CD4-positive, CD25-positive, alpha-beta regulatory T cell (primary cell): ENCODE results near the gene ZNF786. TPM values are rescaled to one million over a fixed set of nuclear protein-coding genes. Genes with fewer than 3 reads are reported as not detected.

Source experiments
- ATAC-seq, 2 donors: fragments of 150-1000 bp; cut with Tn5 transposase; one replicate each; pipeline ENCODE4 v1.10.0; 2021; ENCODE audit warnings: low read depth in 2 of 2, moderate number of reproducible peaks in 2 of 2, moderate library complexity in 1 of 2
- DNase-seq, 3 donors: peaks; one replicate each; pipeline versions ENCODE4 v3.0.0 to v3.0.0-alpha.2; 2012 to 2022; ENCODE audit warnings: mixed read lengths in 1 of 3
- H3K27ac ChIP-seq: one replicate; pipeline ENCODE4 v1.7.0; 2013; ENCODE audit warnings: mild to moderate bottlenecking, low read length; ENCODE audit not compliant: insufficient read depth, poor library complexity, severe bottlenecking
- H3K27me3 ChIP-seq: one replicate; pipeline ENCODE4 v1.7.0; 2013; ENCODE audit warnings: low read length; ENCODE audit not compliant: control insufficient read depth, insufficient read depth
- H3K36me3 ChIP-seq: one replicate; pipeline ENCODE4 v1.7.0; 2013; ENCODE audit warnings: mild to moderate bottlenecking, low read length, moderate library complexity; ENCODE audit not compliant: control insufficient read depth, insufficient read depth
- H3K4me1 ChIP-seq: 2 replicates; pipeline ENCODE4 v1.7.0; 2013; ENCODE audit warnings: mild to moderate bottlenecking, low read length; ENCODE audit not compliant: insufficient read depth, control insufficient read depth, poor library complexity, severe bottlenecking
- H3K4me3 ChIP-seq: one replicate; pipeline ENCODE4 v1.7.0; 2013; ENCODE audit warnings: low read depth, mild to moderate bottlenecking, low read length, moderate library complexity
- H3K9me3 ChIP-seq, 2 experiments: 1 replicate in 1 of 2; 2 replicates in 1 of 2; pipeline ENCODE4 v1.7.0; 2013; ENCODE audit warnings: low read length in 2 of 2, mild to moderate bottlenecking in 1 of 2, moderate library complexity in 1 of 2; ENCODE audit not compliant: control insufficient read depth in 2 of 2
- H3K27ac Mint-ChIP-seq, 3 donors: one replicate each; pipeline ENCODE4 v1.8.0; 2020 to 2022; ENCODE audit warnings: mild to moderate bottlenecking in 3 of 3, mixed read lengths in 3 of 3, moderate library complexity in 2 of 3
- H3K27me3 Mint-ChIP-seq: one replicate; pipeline ENCODE4 v1.8.0; 2022; ENCODE audit warnings: mild to moderate bottlenecking, mixed read lengths
- H3K36me3 Mint-ChIP-seq: one replicate; pipeline ENCODE4 v1.8.0; 2020; ENCODE audit warnings: mixed read lengths
- H3K4me1 Mint-ChIP-seq, 4 donors: one replicate each; pipeline ENCODE4 v1.8.0; 2020 to 2022; ENCODE audit warnings: mixed read lengths in 4 of 4, mild to moderate bottlenecking in 1 of 4
- H3K4me3 Mint-ChIP-seq, 4 donors: one replicate each; pipeline ENCODE4 v1.8.0; 2020 to 2022; ENCODE audit warnings: mild to moderate bottlenecking in 4 of 4, mixed read lengths in 4 of 4, moderate library complexity in 3 of 4
- H3K9me3 Mint-ChIP-seq, 7 donors: one replicate each; pipeline ENCODE4 v1.8.0; 2020 to 2022; ENCODE audit warnings: mixed read lengths in 7 of 7, mild to moderate bottlenecking in 3 of 7, moderate library complexity in 2 of 7
- polyA plus RNA-seq, 4 donors: library from polyadenylated mRNA; unstranded; fragments of 300-500 nt; fragmentation: Illumina TruSeq; gene quantifications; one replicate each; pipeline ENCODE4 v1.2.3, GENCODE V29; 2021
- total RNA-seq: library from RNA; stranded (reverse); gene quantifications from one replicate; pipeline ENCODE4 v1.2.3, GENCODE V29; 2022

ZNF786 gene
- total and polyA plus RNA-seq, 5 donors from 2014 or later: 1.5 to 9.9 (median 6.3) TPM

DNA sequence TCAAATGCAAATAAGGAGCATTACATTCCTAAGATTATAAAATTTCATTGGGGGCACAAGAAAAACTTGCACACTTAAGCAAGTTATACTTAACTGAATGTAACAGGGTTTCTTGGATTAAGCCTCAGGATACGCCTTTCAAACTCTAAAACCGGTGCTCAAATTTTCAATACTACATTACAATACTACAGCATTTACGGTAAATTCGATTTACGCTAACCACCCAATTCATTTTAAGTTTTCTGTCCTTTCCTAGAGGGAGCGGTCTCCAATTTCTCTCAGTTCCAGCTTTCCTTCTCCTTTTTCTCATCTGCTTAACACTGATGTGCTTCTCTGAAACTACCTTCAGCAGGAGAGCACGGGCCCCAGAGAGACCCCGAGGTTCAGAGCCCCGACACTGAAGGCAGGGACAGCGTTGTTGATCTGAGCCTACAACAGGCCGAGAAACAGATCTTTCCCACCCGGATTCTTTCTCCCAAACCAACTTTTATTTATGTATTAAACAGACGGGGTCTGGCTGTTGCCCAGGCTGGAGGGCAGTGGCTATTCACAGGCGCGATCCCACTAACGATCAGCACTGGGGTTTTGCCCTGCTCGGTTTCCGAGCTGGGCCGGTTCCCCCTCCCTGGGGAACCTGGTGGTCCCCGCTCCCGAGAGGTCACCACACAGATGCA, 34.8 kb upstream of the ZNF786 start:
- peaks cover 0 to 3% (median 0%) of the 10 kb centered on the region in 7 donors for H3K9me3 Mint-ChIP-seq
- no peaks in the 10 kb centered on the region for H3K36me3 ChIP-seq
- H3K27me3 Mint-ChIP-seq: no peaks in the 10 kb centered on the region
- peaks cover 11 to 25% (median 18%) of the 10 kb centered on the region in 4 donors for H3K4me1 Mint-ChIP-seq
- ATAC-seq: no peak
- peak overlapping the region; percentile 91 to 100 (median 98) for H3K4me3 Mint-ChIP-seq
- peaks cover 15% of the 10 kb centered on the region for H3K4me1 ChIP-seq
- no peaks in the 10 kb centered on the region for H3K27me3 ChIP-seq
- DNase-seq: no peak
- peak overlapping the region; percentile 72 for H3K4me3 ChIP-seq
- H3K36me3 Mint-ChIP-seq: peaks cover 3% of the 10 kb centered on the region
- peak overlapping the region; percentile 98 to 99 (median 99) for H3K27ac Mint-ChIP-seq
- H3K27ac ChIP-seq: peak overlapping the region; percentile 82
- peaks cover 0 to under 1% of the 10 kb centered on the region in 2 experiments for H3K9me3 ChIP-seq

DNA sequence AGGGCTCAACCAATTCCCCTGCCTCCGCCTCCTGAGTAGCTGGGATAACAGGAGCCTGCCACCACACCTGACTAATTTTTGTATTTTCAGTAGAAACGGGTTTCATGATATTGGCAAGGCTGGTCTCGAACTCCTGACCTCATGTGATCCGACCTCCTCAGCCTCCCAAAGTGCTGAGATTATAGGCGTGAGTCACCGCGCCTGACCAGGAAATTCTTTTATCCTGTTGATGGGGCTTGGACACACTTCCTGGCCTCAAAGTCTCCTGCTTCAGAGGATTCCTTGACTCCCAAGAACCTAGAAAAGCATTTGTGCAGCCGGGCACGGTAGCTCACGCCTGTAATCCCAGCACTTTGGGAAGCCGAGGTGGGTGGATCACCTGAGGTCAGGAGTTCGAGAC, 19.5 kb upstream of the ZNF786 start:
- DNase-seq (no peak), ATAC-seq (no peak)
- Histone ChIP-seq H3K4me3 (no peak overlapping the region), H3K36me3 (no peaks in the 10 kb centered on the region), H3K9me3 (no peaks in the 10 kb centered on the region), H3K27me3 (no peaks in the 10 kb centered on the region), H3K4me1 (no peaks in the 10 kb centered on the region), H3K27ac (no peak overlapping the region)
- Mint-ChIP-seq H3K4me3 (no peak overlapping the region), H3K36me3 (peaks cover 6% of the 10 kb centered on the region), H3K27me3 (no peaks in the 10 kb centered on the region), H3K27ac (no peak overlapping the region), H3K9me3 (no peaks in the 10 kb centered on the region), H3K4me1 (no peaks in the 10 kb centered on the region)

DNA sequence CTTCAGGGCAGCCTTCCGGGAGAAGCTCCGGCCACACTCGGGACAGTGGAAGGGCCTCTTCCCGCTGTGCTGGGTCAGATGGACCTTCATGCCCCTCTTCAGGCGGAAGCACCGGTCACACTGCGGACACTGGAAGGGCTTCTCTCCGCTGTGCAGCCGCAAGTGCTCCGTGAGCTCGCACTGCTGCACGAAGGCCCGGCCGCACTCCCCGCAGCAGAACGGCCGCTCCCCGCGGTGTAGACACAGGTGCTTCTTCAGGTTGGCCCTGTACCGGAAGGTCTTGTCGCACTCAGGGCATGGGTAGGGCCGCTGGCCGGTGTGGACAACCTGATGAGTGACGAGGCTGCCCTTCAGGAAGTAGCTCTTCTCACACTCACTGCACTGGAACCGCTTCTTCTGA, 14.2 kb upstream of the ZNF786 start:
- no peak overlapping the region for H3K27ac Mint-ChIP-seq
- peaks cover 4% of the 10 kb centered on the region for H3K36me3 Mint-ChIP-seq
- H3K27me3 Mint-ChIP-seq: no peaks in the 10 kb centered on the region
- no peak overlapping the region for H3K4me3 Mint-ChIP-seq
- Histone ChIP-seq H3K36me3 (no peaks in the 10 kb centered on the region), H3K4me1 (no peaks in the 10 kb centered on the region), H3K27me3 (no peaks in the 10 kb centered on the region), H3K4me3 (no peak overlapping the region), H3K27ac (no peak overlapping the region), H3K9me3 (no peaks in the 10 kb centered on the region)
- ATAC-seq (no peak), DNase-seq (no peak)
- no peaks in the 10 kb centered on the region for H3K9me3 Mint-ChIP-seq
- H3K4me1 Mint-ChIP-seq: peaks cover 0 to 3% (median 0%) of the 10 kb centered on the region in 4 donors

DNA sequence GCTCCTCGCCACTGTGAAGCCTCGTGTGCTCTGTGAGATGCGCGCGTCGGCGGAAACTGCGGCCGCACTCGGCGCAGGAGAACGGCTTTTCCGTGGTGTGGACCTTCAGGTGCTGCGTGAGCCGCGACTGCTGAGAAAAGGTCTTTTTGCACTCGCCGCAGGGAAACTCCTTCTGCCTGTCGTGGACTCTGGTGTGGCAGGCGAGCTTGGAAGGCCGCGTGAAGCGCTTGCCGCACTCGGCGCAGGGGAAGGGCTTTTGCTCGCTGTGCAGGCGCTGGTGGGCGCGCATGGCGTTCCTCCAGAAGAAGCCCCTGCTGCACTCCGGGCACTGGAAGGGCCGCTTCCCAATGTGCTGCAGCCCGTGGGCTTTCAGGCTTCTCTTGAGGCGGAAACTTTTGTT, 13.7 kb upstream of the ZNF786 start:
- H3K27me3 Mint-ChIP-seq: no peaks in the 10 kb centered on the region

DNA sequence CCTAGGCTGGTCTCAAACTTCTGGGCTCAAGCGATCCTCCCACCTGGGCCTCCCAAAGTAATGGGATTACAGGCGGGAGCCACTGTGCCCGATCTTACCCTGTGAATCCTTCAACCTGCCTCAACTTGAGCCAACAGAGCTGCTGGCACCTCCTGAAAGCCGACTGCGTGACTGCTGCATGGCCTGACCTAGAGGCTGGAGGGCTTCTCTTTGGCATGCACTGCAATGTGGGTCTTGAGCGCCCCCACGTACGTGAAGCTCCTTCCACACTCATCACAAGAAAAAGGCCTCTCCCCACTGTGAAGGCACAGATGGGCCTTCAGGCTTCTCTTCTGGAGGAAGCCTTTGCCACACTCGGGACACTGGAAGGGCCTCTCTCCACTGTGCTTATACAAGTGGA, 12.9 kb upstream of the ZNF786 start:
- peaks cover 0 to 3% (median 0%) of the 10 kb centered on the region in 4 donors for H3K4me1 Mint-ChIP-seq
- H3K27me3 ChIP-seq: no peaks in the 10 kb centered on the region
- no peaks in the 10 kb centered on the region for H3K4me1 ChIP-seq
- H3K9me3 ChIP-seq: no peaks in the 10 kb centered on the region
- DNase-seq (no peak), ATAC-seq (no peak)
- H3K27ac Mint-ChIP-seq: no peak overlapping the region
- H3K9me3 Mint-ChIP-seq: no peaks in the 10 kb centered on the region
- no peak overlapping the region for H3K4me3 Mint-ChIP-seq
- no peak overlapping the region for H3K27ac ChIP-seq
- no peaks in the 10 kb centered on the region for H3K27me3 Mint-ChIP-seq
- peaks cover 4% of the 10 kb centered on the region for H3K36me3 Mint-ChIP-seq
- H3K4me3 ChIP-seq: no peak overlapping the region
- no peaks in the 10 kb centered on the region for H3K36me3 ChIP-seq

More for the DNA sequence above, 13.7 kb upstream of the ZNF786 start:
- Histone ChIP-seq H3K4me1 (no peaks in the 10 kb centered on the region), H3K27ac (no peak overlapping the region), H3K27me3 (no peaks in the 10 kb centered on the region), H3K4me3 (no peak overlapping the region), H3K9me3 (no peaks in the 10 kb centered on the region), H3K36me3 (no peaks in the 10 kb centered on the region)
- Mint-ChIP-seq H3K27ac (no peak overlapping the region), H3K4me1 (peaks cover 0 to 3% (median 0%) of the 10 kb centered on the region in 4 donors), H3K9me3 (no peaks in the 10 kb centered on the region), H3K4me3 (no peak overlapping the region), H3K36me3 (peaks cover 4% of the 10 kb centered on the region)
- ATAC-seq: no peak
- no peak for DNase-seq

DNA sequence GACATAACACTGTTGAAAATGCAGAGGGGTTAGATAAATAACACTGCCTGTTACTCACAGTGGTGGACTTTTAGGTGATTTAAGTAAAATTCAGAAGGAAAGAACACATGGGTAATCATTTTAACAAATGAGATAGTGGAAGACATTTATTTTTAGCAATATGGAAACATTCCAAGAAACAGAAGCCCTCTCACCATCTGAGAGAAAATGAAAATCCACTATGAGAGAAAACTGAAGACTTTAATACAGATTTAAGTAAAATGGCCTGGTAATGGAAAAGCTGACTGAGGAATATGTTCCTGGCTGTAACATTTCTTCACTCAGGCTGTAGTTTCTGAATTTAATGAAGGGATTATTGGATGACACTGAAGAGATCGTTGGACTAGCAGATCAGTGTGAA, 12.1 kb upstream of the ZNF786 start:
- H3K27me3 Mint-ChIP-seq: no peaks in the 10 kb centered on the region
- no peaks in the 10 kb centered on the region for H3K4me1 ChIP-seq
- H3K27ac Mint-ChIP-seq: no peak overlapping the region
- H3K27ac ChIP-seq: no peak overlapping the region
- H3K4me3 ChIP-seq: no peak overlapping the region
- H3K4me1 Mint-ChIP-seq: peaks cover 0 to 3% (median 0%) of the 10 kb centered on the region in 4 donors
- H3K9me3 ChIP-seq: no peaks in the 10 kb centered on the region
- no peaks in the 10 kb centered on the region for H3K9me3 Mint-ChIP-seq
- H3K27me3 ChIP-seq: no peaks in the 10 kb centered on the region
- DNase-seq (no peak), ATAC-seq (no peak)
- no peak overlapping the region for H3K4me3 Mint-ChIP-seq
- peaks cover 4% of the 10 kb centered on the region for H3K36me3 Mint-ChIP-seq
- H3K36me3 ChIP-seq: no peaks in the 10 kb centered on the region

DNA sequence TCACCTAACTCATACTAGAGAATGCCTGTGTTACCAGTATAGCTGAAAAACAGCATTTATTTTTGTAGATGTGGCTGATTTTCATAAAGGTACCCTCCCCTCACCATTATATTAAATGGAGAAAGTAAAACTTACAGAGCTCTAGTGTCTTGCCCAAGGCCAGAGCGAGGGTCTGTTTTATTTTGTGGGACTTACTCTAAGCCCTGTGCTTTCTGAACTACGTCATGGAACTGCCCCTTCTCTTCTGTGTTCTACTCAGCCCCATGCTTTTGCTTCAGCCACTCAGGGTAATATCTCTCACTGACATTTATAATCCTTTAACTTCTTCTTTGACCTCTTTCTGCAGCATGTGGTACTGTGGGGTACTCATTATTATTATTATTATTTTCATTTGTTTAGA, 10.3 kb upstream of the ZNF786 start:
- Mint-ChIP-seq H3K4me1 (peaks cover 0 to 3% (median 0%) of the 10 kb centered on the region in 4 donors), H3K4me3 (no peak overlapping the region), H3K27me3 (no peaks in the 10 kb centered on the region), H3K36me3 (peaks cover 4% of the 10 kb centered on the region), H3K9me3 (no peaks in the 10 kb centered on the region), H3K27ac (no peak overlapping the region)
- Histone ChIP-seq H3K9me3 (no peaks in the 10 kb centered on the region), H3K36me3 (no peaks in the 10 kb centered on the region), H3K27ac (no peak overlapping the region), H3K27me3 (no peaks in the 10 kb centered on the region), H3K4me3 (no peak overlapping the region), H3K4me1 (no peaks in the 10 kb centered on the region)
- DNase-seq (no peak), ATAC-seq (no peak)

DNA sequence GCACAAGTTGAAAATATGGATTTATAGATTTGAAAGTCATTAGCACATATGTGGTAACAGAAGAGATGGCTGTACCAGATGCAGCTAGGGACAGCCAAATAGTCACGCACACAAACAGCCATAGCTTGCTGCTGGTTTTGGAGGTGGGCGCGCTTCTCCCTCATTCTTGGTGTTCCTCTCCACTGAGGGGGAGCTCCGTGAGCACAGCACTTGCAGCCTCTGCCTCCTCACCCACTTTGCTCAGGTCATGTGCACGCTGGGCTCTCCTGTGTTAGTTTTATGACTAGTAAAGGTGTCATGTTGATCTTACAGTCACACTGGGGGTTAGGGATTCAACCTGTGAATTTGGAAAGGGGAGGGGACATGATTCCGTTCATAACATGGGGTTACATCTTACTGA, 8.5 kb upstream of the ZNF786 start:
- Mint-ChIP-seq H3K36me3 (peaks cover 4% of the 10 kb centered on the region), H3K4me3 (no peak overlapping the region), H3K4me1 (peaks cover 0 to 3% (median 0%) of the 10 kb centered on the region in 4 donors), H3K27ac (no peak overlapping the region), H3K27me3 (no peaks in the 10 kb centered on the region), H3K9me3 (no peaks in the 10 kb centered on the region)
- Histone ChIP-seq H3K27me3 (no peaks in the 10 kb centered on the region), H3K4me1 (no peaks in the 10 kb centered on the region), H3K9me3 (no peaks in the 10 kb centered on the region), H3K4me3 (no peak overlapping the region), H3K36me3 (no peaks in the 10 kb centered on the region), H3K27ac (no peak overlapping the region)
- no peak for DNase-seq
- ATAC-seq: no peak
